Limb (tissue), 2 donors: ENCODE results near the gene LRIG3.
"Not testable (repeated sequence)": the region's sequence is repeated elsewhere in the genome, so short reads cannot be mapped to it uniquely, and the experiment has no call there.

ENCODE experiments used
- DNase-seq, 2 donors: peaks; one replicate each; pipeline ENCODE4 v3.0.0-alpha.2; 2016; ENCODE audit errors: extremely low spot score in 2 of 2

The LRIG3 gene

GRCh38 chr12:58902726-58903125, 17.6 kb downstream of the LRIG3 start:
- DNase-seq, result not testable (repeated sequence)

GRCh38 chr12:58901664-58902063, 18.6 kb downstream of the LRIG3 start:
- no peak for DNase-seq

GRCh38 chr12:58897969-58898368, 22.3 kb downstream of the LRIG3 start:
- DNase-seq, result no peak

- DNase-seq, result no peak
These were observed 24.0 kb downstream of the LRIG3 start for GRCh38 chr12:58896278-58896677.

GRCh38 chr12:58895053-58895452, 25.3 kb downstream of the LRIG3 start:
- no peak for DNase-seq

GRCh38 chr12:58894040-58894439, 26.3 kb downstream of the LRIG3 start:
- DNase-seq, result no peak

GRCh38 chr12:58893495-58893894, 26.8 kb downstream of the LRIG3 start:
- DNase-seq, result no peak

GRCh38 chr12:58889557-58889956, 30.7 kb downstream of the LRIG3 start:
- no peak for DNase-seq

- DNase-seq, result peak in 1 of 2 donors; percentile 36
These were observed 32.0 kb downstream of the LRIG3 start for GRCh38 chr12:58888131-58888783.

- no peak for DNase-seq
These were observed 33.2 kb downstream of the LRIG3 start for GRCh38 chr12:58887068-58887467.

- DNase-seq, result no peak
These were observed 33.8 kb downstream of the LRIG3 start for GRCh38 chr12:58886474-58886873.

- no peak for DNase-seq
These were observed 35.4 kb downstream of the LRIG3 start for GRCh38 chr12:58884916-58885315.

- DNase-seq, result no peak
These were observed 36.5 kb downstream of the LRIG3 start for GRCh38 chr12:58883576-58884334.

GRCh38 chr12:58882826-58883225, 37.5 kb downstream of the LRIG3 start:
- DNase-seq, result no peak

GRCh38 chr12:58881816-58882215, 38.5 kb downstream of the LRIG3 start:
- peak in 1 of 2 donors; percentile 34 for DNase-seq

GRCh38 chr12:58880639-58881038, 39.7 kb downstream of the LRIG3 start:
- no peak for DNase-seq

GRCh38 chr12:58877243-58877743, 43.0 kb downstream of the LRIG3 start:
- DNase-seq, result no peak

- DNase-seq, result no peak
These were observed 46.8 kb downstream of the LRIG3 start for GRCh38 chr12:58873496-58873895.

GRCh38 chr12:58871556-58871955, 48.7 kb downstream of the LRIG3 start:
- DNase-seq, result no peak

GRCh38 chr12:58870595-58870994, 49.7 kb downstream of the LRIG3 start:
- DNase-seq, result no peak

GRCh38 chr12:58860788-58861240, 59.5 kb downstream of the LRIG3 start:
- no peak for DNase-seq

GRCh38 chr12:58860056-58860787, 60.1 kb downstream of the LRIG3 start:
- no peak for DNase-seq
